Measurements from ENCODE around the gene GUCA1A.
A peak's percentile ranks its signal among the peaks of the same experiment; 100 is the strongest.
"Not testable (repeated sequence)": the region's sequence is repeated elsewhere in the genome, so short reads cannot be mapped to it uniquely, and the experiment has no call there.

GUCA1A gene

GRCh38 chr6:42147138-42147562 is 26.0 kb upstream of the GUCA1A start:
- DNase-seq (ENCODE audit: low read depth) = no peak

DNA sequence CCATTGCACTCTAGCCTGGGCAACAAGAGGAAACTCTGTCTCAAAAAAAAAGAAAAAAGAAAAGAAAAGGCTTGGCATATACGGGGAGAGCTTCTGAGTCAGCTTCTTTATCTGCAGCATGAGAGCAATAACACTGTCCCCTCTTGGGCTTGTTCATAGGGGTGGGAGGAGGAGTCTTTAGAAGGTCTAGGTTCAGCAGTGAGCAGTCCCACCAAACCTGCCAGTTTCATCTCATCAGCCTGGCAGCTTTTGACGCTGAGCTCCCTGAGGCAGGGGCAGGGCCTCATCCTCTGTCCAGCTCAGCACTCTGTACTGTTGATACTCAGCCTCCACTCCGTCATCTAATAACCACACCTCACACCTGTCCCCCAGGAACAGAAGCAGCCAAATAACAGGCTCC is 25.1 kb upstream of the GUCA1A start:
- DNase-seq (ENCODE audit: low read depth) = no peak

DNA sequence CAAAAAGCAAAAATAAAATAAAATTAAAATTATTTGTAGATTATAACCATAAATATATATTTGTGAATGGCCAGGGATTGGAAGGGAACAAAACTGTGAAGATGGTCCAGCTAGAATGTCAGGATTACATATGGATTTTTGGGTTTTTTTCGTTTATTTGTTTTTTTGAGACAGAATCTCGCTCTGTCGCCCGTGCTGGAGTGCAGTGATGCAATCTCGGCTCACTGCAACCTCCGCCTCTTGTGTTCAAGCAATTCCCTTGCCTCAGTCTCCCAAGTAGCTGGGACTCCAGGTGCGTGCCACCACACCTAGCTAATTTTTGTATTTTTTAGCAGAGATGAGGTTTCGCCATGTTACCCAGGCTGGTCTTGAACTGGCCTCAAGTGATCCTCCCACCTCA is 22.9 kb upstream of the GUCA1A start:
- DNase-seq (ENCODE audit: low read depth) = no peak

DNA sequence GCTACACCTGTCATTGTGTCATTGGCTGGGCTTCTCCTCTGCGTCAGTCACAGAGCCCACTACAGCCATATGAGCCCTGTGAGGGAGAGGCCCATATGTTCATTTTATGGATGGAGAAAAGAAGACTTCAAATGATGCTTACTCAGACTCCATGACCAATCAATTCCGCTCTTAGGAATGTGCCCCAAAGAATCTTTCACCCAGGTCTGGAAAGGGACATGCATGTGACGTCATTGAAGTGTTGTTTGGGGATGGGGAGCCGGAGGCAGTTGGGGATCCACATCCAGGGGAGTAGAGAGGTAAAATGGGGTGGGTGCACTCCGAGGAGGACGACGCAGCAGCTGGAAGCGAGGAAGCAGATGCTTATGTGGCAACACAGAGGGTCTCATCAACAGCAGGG is 21.1 kb upstream of the GUCA1A start:
- DNase-seq (ENCODE audit: low read depth) = no peak

DNA sequence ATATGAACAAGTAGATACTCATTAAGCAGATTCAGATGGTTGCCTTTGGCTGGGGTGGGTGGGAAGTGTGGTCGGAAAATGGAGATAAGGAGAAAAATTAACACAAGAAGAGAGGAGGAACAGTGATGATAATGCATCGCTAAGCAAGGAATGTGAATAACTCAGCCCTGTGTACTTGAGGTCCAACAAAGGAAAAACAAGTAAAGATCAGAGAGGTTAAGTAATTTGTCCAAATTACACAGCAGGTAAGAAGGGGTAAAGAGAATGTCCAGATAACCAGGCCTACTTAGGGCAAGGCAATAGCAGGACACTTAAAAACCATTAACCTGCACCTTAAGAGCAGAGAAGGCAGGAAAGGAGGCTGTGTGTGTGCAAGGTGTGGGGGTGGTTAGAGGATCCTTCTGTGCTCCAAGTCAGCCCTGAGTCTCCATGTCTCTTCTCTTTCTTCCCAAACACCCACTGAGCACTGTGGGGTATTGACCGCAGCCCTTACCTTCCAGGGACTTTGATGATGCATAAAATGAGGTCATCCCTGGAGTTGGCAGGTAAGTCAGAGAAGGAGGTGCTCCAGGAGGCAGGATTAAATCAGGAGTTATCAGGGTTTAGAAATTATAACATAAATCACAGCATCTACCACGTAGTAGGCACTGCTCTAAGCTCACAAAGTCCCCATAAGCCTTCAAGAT is 20.5 kb upstream of the GUCA1A start:
- not testable (repeated sequence) for DNase-seq (ENCODE audit: low read depth)

- no peak for DNase-seq (ENCODE audit: low read depth)
Observed at GRCh38 chr6:42153921-42154320, 19.2 kb upstream of the GUCA1A start.

DNA sequence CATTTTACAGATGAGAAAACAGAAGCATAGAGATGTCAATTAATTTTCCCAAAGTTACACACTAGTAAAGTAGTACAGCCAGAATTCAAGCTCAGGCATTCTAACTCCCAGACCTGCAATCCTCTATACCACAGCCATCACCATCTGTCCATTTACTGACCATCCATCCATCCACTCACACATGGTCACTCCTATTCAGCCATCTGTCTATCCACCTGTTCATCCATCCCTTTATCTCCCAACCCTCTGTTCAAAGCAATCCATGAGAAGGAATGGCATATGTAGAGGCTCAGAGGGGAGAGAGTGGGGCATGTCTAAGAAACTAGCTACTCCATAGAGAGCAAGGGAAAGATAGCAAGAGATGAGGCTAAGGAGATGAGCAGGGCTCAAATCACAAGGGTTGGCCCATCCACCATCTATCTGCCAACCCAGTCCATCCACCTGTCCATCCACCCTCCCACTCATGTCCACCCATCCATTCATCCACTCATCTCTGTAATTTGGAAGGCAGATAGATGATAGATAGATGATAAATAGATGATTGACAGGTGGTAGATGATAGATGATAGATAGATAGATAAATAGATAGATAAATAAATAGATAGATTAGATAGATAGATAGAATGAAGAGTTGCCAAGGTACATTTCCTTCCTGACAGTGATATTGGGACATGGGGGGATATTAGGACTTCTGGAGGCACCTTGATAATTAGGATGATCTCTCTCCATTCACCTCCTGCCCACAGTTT is 18.5 kb upstream of the GUCA1A start:
- no peak for DNase-seq (ENCODE audit: low read depth)

DNA sequence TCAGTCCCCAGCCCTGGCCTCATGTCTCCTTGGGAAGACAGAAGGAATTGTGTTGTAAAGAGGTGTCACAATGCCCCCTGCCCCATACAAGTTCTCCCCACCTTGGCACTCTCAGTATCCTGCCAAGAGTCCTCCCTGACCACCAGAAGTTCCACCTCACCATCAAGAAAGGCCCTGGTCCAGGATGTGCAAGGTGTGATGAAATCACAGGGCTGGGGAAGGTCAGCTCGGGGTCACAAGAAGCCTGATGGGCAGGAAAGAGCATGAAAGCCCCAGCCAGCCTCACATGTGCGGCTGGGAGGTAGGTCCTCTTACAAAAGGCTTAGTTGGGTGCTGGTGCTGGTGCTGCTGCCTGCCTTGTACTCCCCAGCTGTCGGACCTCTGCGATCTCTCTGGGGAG is 17.9 kb upstream of the GUCA1A start:
- no peak for DNase-seq (ENCODE audit: low read depth)

DNA sequence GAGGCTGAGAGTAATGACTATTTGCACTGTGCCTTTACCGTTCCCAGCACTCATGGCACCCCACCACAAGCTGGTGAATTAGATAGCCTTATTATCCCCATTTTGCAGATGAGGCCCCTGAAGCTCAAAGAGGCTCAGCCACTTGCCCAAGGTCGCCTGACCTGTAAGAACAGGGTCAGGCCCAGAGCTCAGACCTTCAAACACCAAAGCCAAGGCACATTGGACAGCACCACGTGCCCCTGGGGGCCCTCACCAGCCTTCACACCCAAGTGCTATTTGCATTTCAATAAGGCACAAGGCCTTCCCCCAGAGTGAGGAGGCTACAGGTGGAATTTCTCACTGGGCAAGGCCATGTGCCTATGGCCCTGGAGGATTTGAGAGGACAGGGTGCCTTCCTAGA is 16.5 kb upstream of the GUCA1A start:
- no peak for DNase-seq (ENCODE audit: low read depth)

- DNase-seq (ENCODE audit: low read depth) = no peak
Observed at GRCh38 chr6:42158011-42158410, 15.2 kb upstream of the GUCA1A start.

- no peak for DNase-seq (ENCODE audit: low read depth)
Observed at GRCh38 chr6:42158631-42159030, 14.5 kb upstream of the GUCA1A start.

DNA sequence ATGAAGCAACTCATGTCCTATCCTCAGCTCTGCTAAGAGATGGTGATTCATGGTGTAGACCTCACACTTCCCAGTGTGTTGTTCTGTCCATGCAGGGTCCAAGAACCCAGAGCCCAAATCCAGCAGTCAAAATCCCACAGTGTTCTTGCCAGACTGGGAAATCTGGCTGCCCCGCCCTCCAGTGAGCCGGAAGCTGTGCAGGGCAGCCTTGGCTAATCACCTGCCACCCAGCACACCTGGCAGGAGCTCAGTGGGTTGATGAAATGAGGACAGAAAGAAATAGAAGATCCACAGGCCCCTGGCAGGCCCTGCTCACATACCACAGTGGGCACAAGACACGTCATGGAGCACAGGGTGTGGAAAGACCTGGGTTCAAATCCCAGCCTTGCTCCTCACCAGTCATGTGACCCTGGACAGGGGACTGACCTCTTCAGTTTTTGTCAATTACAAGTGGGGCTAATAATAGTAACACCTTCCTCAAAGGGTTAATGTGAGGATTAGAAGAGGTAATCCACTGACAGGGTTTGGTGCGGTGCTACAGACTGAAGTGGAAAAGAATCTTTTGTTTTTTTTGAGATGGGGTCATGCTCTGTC is 13.6 kb upstream of the GUCA1A start:
- DNase-seq (ENCODE audit: low read depth) = no peak

DNA sequence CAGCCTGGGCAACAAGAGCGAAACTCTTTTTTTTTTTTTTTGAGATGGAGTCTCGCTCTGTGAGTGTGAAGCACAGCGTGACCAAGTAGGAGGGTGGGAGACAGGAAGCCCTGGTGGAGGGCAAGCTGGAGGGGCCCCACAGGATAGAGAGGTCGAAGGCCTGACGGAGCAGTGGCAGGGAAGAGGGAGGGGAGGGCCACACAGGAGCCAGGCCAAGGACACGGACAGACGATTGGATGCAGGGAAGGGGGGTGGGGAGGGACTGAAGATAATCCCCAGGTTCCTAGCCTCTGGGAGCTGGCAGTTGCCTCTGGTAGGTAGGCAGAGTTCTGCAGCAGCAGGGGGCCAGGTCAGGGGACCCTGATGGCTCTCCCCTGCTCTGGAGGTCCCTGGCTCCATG is 10.8 kb upstream of the GUCA1A start:
- no peak for DNase-seq (ENCODE audit: low read depth)

GRCh38 chr6:42162812-42163211 is 10.4 kb upstream of the GUCA1A start:
- DNase-seq (ENCODE audit: low read depth) = no peak

DNA sequence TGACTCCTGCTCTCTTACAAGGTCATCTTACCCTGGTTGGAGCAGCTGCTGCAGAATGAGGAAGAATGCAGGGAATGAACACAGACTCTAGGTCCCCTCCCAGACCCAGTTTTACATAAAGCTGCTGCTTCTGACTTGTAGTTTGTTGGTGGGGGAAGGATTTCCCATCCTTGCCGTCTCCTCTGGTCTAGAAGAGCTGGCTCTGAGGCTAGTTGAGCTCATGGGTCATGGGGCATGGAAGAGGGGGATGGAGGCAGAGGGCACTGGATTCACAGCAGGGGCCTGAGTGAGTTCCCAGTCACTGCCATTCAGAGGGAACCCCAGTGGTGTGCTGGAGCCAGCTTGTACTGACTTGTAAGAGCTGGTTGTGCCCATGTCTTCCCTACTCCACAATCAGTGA is 9.2 kb upstream of the GUCA1A start:
- no peak for DNase-seq (ENCODE audit: low read depth)

- no peak for DNase-seq (ENCODE audit: low read depth)
Observed at GRCh38 chr6:42165016-42165415, 8.1 kb upstream of the GUCA1A start.

GRCh38 chr6:42166444-42167141 is 6.6 kb upstream of the GUCA1A start:
- peak; percentile 62 for DNase-seq (ENCODE audit: low read depth)

DNA sequence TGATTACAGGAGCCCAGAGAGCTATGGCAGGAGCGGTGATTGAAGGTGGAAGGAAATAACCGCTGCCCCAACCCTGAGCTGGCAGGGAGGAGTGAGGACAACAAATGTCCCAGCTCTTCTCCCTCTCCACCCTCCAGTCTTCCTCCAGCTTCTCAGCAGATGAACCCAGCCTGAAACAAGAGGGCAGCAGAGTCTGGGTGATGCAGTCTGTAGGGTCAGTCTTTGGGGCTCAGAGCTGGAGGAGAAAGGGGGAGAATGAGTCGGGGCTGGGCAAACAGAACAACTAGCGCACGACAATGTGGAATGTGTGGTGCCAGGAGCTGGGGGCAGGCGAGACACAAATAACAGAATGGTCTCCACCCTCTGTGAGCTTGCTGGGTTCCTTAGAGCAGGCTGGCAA is 4.5 kb upstream of the GUCA1A start:
- DNase-seq (ENCODE audit: low read depth) = no peak

DNA sequence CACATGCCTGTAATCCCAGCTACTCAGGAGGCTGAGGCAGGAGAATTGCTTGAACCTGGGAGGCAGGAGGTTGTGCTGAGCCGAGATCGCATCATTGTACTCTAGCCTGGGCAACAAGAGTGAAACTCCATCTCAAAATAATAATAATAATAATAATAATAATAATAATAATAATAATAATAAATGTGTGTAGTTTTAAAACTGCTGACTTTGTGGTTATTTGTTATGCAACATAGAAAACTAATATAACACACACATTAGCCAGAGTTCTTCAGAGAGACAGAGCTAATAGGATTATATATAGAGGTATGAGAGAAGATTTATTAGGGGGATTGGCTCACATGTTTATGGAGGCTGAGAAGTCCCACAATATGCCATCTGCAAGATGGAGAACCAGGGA is 3.4 kb upstream of the GUCA1A start:
- DNase-seq (ENCODE audit: low read depth) = not testable (repeated sequence)

GRCh38 chr6:42171813-42172581 is 1.2 kb upstream of the GUCA1A start:
- DNase-seq (ENCODE audit: low read depth) = no peak

- no peak for DNase-seq (ENCODE audit: low read depth)
Observed at GRCh38 chr6:42175860-42176259, 2.7 kb downstream of the GUCA1A start.

DNA sequence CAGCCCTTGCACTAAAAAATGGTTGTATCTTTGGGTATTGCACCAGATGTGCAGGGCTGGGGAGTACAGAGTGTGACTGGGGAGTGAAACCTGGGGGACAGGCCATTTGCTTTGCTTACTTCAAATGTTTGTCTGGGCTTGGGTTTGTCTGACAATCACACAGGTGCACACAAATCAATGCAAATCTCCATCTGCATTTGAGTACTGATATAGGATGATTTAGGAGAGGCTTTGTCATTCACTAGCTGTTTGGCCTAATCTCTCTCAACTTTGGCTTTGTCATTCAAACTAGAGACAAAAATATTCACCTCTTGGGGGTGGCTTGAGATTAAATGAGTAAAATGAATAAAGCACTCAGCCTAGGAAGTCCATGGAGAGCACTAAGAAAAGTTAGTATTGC is 3.8 kb downstream of the GUCA1A start:
- no peak for DNase-seq (ENCODE audit: low read depth)

Measured in activated T-helper 9 cell treated with anti-CD3 and anti-CD28 coated beads, Interleukin-2, amount 50 U/mL, for 16 hours (primary cell).